K562 (cell line): ENCODE data around the gene TBC1D7. TPM values are rescaled to one million over a fixed set of nuclear protein-coding genes. Genes with fewer than 3 reads are reported as not detected.

Experiments
- CBFB ChIP-seq: sonication (generic); formaldehyde crosslinking; IDR thresholded peaks from 2 replicates; pipeline ENCODE4 v1.4.0; 2020; ENCODE audit warnings: mild to moderate bottlenecking, missing genetic modification reagents
- FOS ChIP-seq: IDR thresholded peaks from 3 replicates; pipeline ENCODE4 v1.6.1; 2011; ENCODE audit not compliant: insufficient read length; ENCODE audit errors: extremely low read depth
- HIVEP1 ChIP-seq: fragments of 250-450 bp; sonication (Bioruptor Pico); IDR thresholded peaks from 2 replicates; pipeline ENCODE4 v1.4.0; 2020; ENCODE audit warnings: mild to moderate bottlenecking
- HMG20A ChIP-seq: fragments of 450-650 bp; formaldehyde crosslinking; conservative IDR thresholded peaks from 2 replicates; pipeline ENCODE4 v1.4.0; 2020; ENCODE audit warnings: mild to moderate bottlenecking, mixed read lengths
- HMGN3 ChIP-seq: IDR thresholded peaks from 2 replicates; pipeline ENCODE4 v1.6.1; 2011; ENCODE audit warnings: borderline replicate concordance, low read depth, mild to moderate bottlenecking, mixed read lengths, low read length; ENCODE audit not compliant: insufficient read length; ENCODE audit errors: extremely low read depth
- POLR2AphosphoS5 ChIP-seq: IDR thresholded peaks from 2 replicates; pipeline ENCODE4 v1.6.1; 2011; ENCODE audit warnings: mild to moderate bottlenecking, low read depth, low read length, moderate library complexity; ENCODE audit not compliant: control insufficient read depth, insufficient read depth
- SAP30 ChIP-seq: fragments of 200-600 bp; sonication (generic); IDR thresholded peaks from 2 replicates; pipeline ENCODE4 v1.6.1; 2012; ENCODE audit warnings: borderline replicate concordance, low read depth, mild to moderate bottlenecking, moderate library complexity, low read length, control low read depth, inconsistent platforms; ENCODE audit not compliant: insufficient read depth, poor library complexity, severe bottlenecking
- SIRT6 ChIP-seq: IDR thresholded peaks from one replicate; pipeline ENCODE4 v1.6.1; 2012; ENCODE audit warnings: low read depth, mild to moderate bottlenecking, control low read depth, inconsistent platforms, low read length, moderate library complexity
- SMC3 ChIP-seq: conservative IDR thresholded peaks from 2 replicates; pipeline ENCODE4 v1.6.1; 2011; ENCODE audit warnings: low read depth, low read length, improper control_type of control experiment; ENCODE audit not compliant: insufficient read depth
- TCF15 ChIP-seq: fragments of 250-450 bp; sonication (Bioruptor Pico); IDR thresholded peaks from 2 replicates; pipeline ENCODE4 v1.8.0; 2022; ENCODE audit warnings: moderate library complexity, mild to moderate bottlenecking, inconsistent platforms
- ZBTB17 ChIP-seq: fragments of 450-650 bp; formaldehyde crosslinking; IDR thresholded peaks from 2 replicates; pipeline ENCODE4 v1.4.0; 2020; ENCODE audit warnings: mild to moderate bottlenecking
- ZEB2 ChIP-seq: fragments of 450-650 bp; IDR thresholded peaks from 2 replicates; pipeline ENCODE4 v1.6.1; 2016
- ZNF586 ChIP-seq: fragments of 450-650 bp; formaldehyde crosslinking; conservative IDR thresholded peaks from 2 replicates; pipeline ENCODE4 v1.4.0; 2020; ENCODE audit warnings: mild to moderate bottlenecking, moderate library complexity
- polyA plus RNA-seq, 8 experiments: library from polyadenylated mRNA; depleted of rRNA in 4 of 8; stranded (reverse) in 5 of 8; unstranded in 3 of 8; fragments of >200 nt; fragmentation: Nextera tagmentation in 2 of 8; fragmentation: Illumina TruSeq in 1 of 8; extraction: Ambion mirVana in 2 of 8; extraction: Trizol in 1 of 8; gene quantifications; 2 replicates each; pipeline versions ENCODE4 v1.2.1 to v1.2.3, GENCODE V29; 2011 to 2014; ENCODE audit warnings: inconsistent platforms in 1 of 8, missing spikeins in 1 of 8
- total RNA-seq, 7 experiments: library from RNA; depleted of rRNA in 6 of 7; stranded (reverse); fragments of >200 nt in 6 of 7; fragmentation: Illumina TruSeq in 2 of 7; extraction: Trizol in 2 of 7; gene quantifications; 2 replicates each; pipeline versions ENCODE4 v1.2.1 to v1.2.3, GENCODE V29; 2011 to 2021; ENCODE audit warnings: low replicate concordance in 1 of 7
- TF ChIP-seq, protein P1 (sequence below): fragments of 450-650 bp; IDR thresholded peaks from 2 replicates; pipeline ENCODE4 v1.6.1; 2016; ENCODE audit warnings: borderline replicate concordance

Gene TBC1D7
- total and polyA plus RNA-seq, 9 of the 15 experiments (the other 6 are each of a cell fraction or from before 2014, with no cell fraction given): 49.4 to 107 (median 61.1) TPM

DNA sequence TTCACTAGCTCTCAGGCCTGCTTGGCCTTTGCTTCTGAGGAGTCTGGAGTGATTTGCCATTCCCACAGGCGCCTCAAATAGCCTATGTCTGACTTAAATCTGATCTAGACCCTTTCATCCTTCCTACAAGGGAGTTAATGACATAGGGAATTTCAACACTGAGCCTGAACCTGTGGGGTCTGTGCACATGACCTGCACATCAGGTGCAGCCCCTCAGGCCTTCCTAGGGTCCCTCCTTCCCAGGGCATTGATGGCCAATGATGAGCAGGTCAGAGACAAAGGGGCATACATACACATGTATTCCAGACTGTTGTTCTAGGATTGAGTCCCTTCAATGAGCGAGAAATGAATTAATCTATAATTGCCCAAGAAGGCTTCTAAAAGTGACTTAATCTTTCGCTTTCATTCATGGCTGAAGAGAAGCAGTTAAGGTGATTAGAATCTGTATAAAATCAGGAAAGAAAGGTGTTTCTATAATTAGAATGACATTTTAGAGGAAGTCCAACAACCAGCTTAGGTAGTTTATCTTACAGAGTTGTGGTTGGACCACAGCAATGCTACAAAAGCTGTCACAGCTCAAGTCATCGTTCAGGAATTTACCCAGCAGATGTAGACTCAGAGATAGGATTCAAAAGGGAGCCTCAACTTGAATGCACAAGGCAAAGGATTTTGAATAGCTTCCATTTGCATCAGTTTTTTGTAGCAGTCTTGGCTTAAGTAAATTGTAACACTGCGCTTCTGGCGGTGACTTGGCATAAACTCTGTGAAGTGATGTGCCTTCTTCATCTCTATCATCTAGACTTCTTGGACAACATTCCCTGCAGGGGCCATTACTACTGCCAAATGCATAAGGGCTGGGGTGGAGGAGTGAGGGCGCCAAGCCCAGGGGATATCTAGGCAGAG, 27.0 kb upstream of the TBC1D7 start (continued):
- peak; percentile 29 for TF ChIP-seq HMGN3
- TF ChIP-seq ZEB2: peak; percentile 97
- 0 out of 2 replicates have a peak, but pooled peaks have one; percentile 32 for TF ChIP-seq ZBTB17 (CRISPR knock-in tag)
- no peak for TF ChIP-seq SAP30
- TF ChIP-seq SIRT6: no peak
- TF ChIP-seq FOS: peak; percentile 26
- TF ChIP-seq SMC3: no peak
- 0 out of 2 replicates have a peak, but pooled peaks have one; percentile 55 for TF ChIP-seq TCF15
- no peak for TF ChIP-seq HMG20A (CRISPR knock-in tag)
- TF ChIP-seq, protein P1, sequence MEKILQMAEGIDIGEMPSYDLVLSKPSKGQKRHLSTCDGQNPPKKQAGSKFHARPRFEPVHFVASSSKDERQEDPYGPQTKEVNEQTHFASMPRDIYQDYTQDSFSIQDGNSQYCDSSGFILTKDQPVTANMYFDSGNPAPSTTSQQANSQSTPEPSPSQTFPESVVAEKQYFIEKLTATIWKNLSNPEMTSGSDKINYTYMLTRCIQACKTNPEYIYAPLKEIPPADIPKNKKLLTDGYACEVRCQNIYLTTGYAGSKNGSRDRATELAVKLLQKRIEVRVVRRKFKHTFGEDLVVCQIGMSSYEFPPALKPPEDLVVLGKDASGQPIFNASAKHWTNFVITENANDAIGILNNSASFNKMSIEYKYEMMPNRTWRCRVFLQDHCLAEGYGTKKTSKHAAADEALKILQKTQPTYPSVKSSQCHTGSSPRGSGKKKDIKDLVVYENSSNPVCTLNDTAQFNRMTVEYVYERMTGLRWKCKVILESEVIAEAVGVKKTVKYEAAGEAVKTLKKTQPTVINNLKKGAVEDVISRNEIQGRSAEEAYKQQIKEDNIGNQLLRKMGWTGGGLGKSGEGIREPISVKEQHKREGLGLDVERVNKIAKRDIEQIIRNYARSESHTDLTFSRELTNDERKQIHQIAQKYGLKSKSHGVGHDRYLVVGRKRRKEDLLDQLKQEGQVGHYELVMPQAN: no peak
- peak; percentile 85 for TF ChIP-seq POLR2AphosphoS5
- no peak for TF ChIP-seq HIVEP1 (CRISPR knock-in tag)
- TF ChIP-seq ZNF586 (CRISPR knock-in tag): 0 out of 2 replicates have a peak, but pooled peaks have one; percentile 69
- TF ChIP-seq CBFB (CRISPR knock-in tag): peak; percentile 82; the same call in 1 of the 2 replicates
- TF ChIP-seq, all 486 proteins: peak for 130
